ENCODE measurements around the gene APBA2. TPM values are rescaled to one million over a fixed set of nuclear protein-coding genes. Genes with fewer than 3 reads are reported as not detected.

APBA2 gene
- total and polyA plus RNA-seq, 2 of the 4 experiments (the other 2 are of a cell fraction): 21.7 to 33.0 TPM

GRCh38 chr15:28996953-28997352 lies 111.2 kb downstream of the APBA2 start:
- Histone ChIP-seq H3K56ac (ENCODE audit: extremely low read depth, insufficient read depth, low read length) (no peak overlapping the region), H4K20me1 (ENCODE audit: insufficient read depth, low read length) (no peaks in the 10 kb centered on the region; the same call in 1 of the 2 replicates), H3K18ac (ENCODE audit: low read depth, low read length) (no peak overlapping the region), H3K9ac (ENCODE audit: low read depth, low read length) (no peak overlapping the region), H2BK5ac (ENCODE audit: low read depth, low read length, poor library complexity, severe bottlenecking) (no peak overlapping the region), H2BK120ac (ENCODE audit: low read depth, low read length) (no peak overlapping the region), H4K5ac (ENCODE audit: low read depth, low read length) (no peak overlapping the region), H4K8ac (ENCODE audit: low read depth in 2 of 2, low read length in 2 of 2) (no peak overlapping the region), H3K4me2 (ENCODE audit: low read depth, low read length) (no peak overlapping the region), H3K23ac (ENCODE audit: low read depth, low read length) (no peak overlapping the region), H3K14ac (replicated peaks; ENCODE audit: low read depth, low read length) (no peak overlapping the region; the same call in 1 of the 2 replicates), H2AFZ (replicated peaks; ENCODE audit: low read length, poor library complexity) (no peak overlapping the region), H2AK5ac (ENCODE audit: low read depth, low read length) (no peak overlapping the region), H3K9me1 (ENCODE audit: insufficient read depth, low read length) (peaks cover 6% of the 10 kb centered on the region; the same call in 1 of the 2 replicates), H2BK20ac (ENCODE audit: low read depth, low read length) (no peak overlapping the region), H3K9me3 (ENCODE audit: control insufficient read depth, insufficient read depth, low read length) (no peaks in the 10 kb centered on the region), H3K4ac (ENCODE audit: low read depth, low read length) (no peak overlapping the region), H2AK9ac (replicated peaks; ENCODE audit: low read depth, low read length, poor library complexity) (no peak overlapping the region), H3K4me1 (ENCODE audit: control insufficient read depth, insufficient read depth, low read length) (peaks cover 8% of the 10 kb centered on the region), H3K79me1 (ENCODE audit: low read depth in 1 of 2, low read length in 2 of 2) (peaks cover 3 to 23% of the 10 kb centered on the region in 2 experiments; a peak in 3 of 4 replicates), H3K36me3 (ENCODE audit: control insufficient read depth, insufficient read depth, low read length) (peaks cover 5% of the 10 kb centered on the region), H3K27me3 (ENCODE audit: control insufficient read depth, insufficient read depth, low read length) (no peaks in the 10 kb centered on the region), H3K4me3 (ENCODE audit: insufficient read depth, low read depth, low read length) (no peak overlapping the region), H4K91ac (ENCODE audit: insufficient read depth, low read depth, low read length) (no peak overlapping the region), H3K27ac (ENCODE audit: insufficient read depth, low read length) (no peak overlapping the region), H2BK15ac (ENCODE audit: low read depth, low read length) (no peak overlapping the region)
- no peak for TF ChIP-seq RCOR1 (IDR thresholded peaks at IDR 0.05; ENCODE audit: insufficient replicate concordance, low read length)
- TF ChIP-seq CEBPB (IDR thresholded peaks at IDR 0.05; ENCODE audit: low read depth, low read length): no peak
- 0 out of 2 replicates have a peak, but pooled peaks have one; percentile 5 for TF ChIP-seq MAFK (IDR thresholded peaks at IDR 0.05; ENCODE audit: low read depth, low read length)
- ChIA-PET CTCF (no interaction called here), POLR2A (ENCODE audit: unreplicated experiment) (no interaction called here)
- intact Hi-C loops (cut with micrococcal nuclease): no loop called here
- ATAC-seq (ENCODE audit: low read depth): no peak
- dilution Hi-C loops (cut with HindIII; ENCODE audit: low sequenced_read_pairs, unreplicated experiment): no loop called here
- 79% methylated on average over 2 of the region's 5 CpGs; no CpG with 5 or more reads in 1 of the 2 experiments for WGBS, 2 experiments (ENCODE audit: extremely low coverage in 2 of 2, insufficient read length in 1 of 2)
- in situ Hi-C loops (cut with MboI; ENCODE audit: low sequenced_read_pairs): no loop called here
- no TSS peak for BruUV-seq (replicated peaks)
- DNase-seq: no peak
